Measurements from ENCODE around the gene CUBN.

Gene CUBN

DNA sequence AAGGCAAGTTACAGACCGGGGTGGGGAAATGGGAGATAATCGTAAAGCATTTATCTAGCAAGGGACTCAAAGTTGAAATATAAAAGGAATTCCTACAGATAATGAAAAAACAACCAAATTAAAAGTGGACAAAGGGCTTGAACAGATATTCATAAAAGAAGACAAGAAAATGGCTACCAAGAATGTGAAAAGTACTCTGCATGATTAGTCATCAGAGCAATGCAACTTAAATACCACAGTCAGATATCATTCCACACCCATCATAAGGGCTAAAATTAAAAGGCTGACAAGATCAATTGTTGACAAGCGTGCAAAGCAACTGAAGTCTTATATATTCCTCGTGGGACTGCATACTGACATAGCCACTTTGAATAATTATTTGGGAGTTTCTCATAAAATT, 187.7 kb downstream of the CUBN start:
- TF ChIP-seq, protein P1, sequence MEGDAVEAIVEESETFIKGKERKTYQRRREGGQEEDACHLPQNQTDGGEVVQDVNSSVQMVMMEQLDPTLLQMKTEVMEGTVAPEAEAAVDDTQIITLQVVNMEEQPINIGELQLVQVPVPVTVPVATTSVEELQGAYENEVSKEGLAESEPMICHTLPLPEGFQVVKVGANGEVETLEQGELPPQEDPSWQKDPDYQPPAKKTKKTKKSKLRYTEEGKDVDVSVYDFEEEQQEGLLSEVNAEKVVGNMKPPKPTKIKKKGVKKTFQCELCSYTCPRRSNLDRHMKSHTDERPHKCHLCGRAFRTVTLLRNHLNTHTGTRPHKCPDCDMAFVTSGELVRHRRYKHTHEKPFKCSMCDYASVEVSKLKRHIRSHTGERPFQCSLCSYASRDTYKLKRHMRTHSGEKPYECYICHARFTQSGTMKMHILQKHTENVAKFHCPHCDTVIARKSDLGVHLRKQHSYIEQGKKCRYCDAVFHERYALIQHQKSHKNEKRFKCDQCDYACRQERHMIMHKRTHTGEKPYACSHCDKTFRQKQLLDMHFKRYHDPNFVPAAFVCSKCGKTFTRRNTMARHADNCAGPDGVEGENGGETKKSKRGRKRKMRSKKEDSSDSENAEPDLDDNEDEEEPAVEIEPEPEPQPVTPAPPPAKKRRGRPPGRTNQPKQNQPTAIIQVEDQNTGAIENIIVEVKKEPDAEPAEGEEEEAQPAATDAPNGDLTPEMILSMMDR (IDR thresholded peaks at IDR 0.05): no peak
- no peak for TF ChIP-seq ZFX (IDR thresholded peaks at IDR 0.05; ENCODE audit: borderline replicate concordance)
- no peak overlapping the region for H3K27ac ChIP-seq

DNA sequence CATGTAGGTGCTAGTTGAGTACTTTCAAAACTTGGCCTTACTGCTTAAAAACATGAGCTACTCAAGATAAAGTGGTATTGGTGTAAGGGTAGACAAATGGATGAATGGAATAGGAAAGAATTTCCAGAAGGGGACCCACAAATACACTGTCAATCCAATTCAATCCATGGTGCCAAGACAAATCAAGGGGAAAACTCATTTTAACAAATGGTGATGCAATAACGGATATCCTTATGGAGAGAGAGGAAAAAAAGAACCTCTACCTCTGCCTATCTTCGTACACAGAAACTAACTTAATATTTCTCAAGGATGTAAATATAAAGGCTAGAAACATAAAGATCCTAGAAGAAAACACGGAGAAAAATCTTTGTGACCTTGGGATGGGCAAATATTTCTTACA, 188.5 kb downstream of the CUBN start:
- no peak overlapping the region for H3K27ac ChIP-seq
- TF ChIP-seq ZFX (IDR thresholded peaks at IDR 0.05; ENCODE audit: borderline replicate concordance): no peak
- TF ChIP-seq, protein P1 (IDR thresholded peaks at IDR 0.05): no peak

DNA sequence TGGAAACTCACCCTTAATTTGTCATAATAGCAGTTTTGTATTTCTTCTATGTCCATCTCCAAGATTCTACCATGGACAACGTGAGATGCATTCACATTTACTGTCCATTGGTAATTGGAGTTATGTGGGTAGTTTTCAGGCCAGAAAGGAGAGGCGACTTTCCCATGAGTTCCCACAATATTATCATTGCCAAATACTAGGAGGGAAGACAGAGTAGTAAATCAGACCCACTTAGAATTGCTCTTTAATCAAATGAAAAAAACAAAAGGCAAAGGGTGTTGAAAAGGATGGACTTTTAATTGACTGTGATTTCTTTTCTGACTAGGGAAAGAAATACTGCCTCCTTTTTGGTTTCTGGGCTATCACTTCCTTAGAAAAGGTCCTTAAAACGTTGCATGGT, 190.7 kb downstream of the CUBN start:
- TF ChIP-seq ZFX (IDR thresholded peaks at IDR 0.05; ENCODE audit: borderline replicate concordance): no peak
- TF ChIP-seq, protein P1 (IDR thresholded peaks at IDR 0.05): no peak
- H3K27ac ChIP-seq: no peak overlapping the region

DNA sequence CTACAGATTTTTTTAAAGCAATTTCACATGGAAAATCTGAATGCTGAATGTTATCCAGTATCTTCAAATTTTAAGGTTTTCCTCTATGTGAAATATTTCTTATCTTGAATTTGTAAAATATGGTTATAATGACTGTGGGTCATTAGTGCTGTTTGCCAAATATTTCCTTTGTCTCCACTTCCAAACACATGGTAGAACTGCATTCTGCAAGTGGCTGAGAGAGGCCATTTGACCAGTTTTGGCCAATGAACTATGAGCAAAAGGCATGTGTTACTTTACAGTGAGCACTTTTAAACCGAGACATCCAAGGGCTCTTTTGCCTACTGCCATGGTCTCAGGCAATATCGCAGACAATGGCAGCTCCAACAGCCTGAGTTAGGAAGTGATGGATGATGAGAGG, 195.2 kb downstream of the CUBN start:
- TF ChIP-seq, protein P1 (IDR thresholded peaks at IDR 0.05): no peak
- no peak for TF ChIP-seq ZFX (IDR thresholded peaks at IDR 0.05; ENCODE audit: borderline replicate concordance)

DNA sequence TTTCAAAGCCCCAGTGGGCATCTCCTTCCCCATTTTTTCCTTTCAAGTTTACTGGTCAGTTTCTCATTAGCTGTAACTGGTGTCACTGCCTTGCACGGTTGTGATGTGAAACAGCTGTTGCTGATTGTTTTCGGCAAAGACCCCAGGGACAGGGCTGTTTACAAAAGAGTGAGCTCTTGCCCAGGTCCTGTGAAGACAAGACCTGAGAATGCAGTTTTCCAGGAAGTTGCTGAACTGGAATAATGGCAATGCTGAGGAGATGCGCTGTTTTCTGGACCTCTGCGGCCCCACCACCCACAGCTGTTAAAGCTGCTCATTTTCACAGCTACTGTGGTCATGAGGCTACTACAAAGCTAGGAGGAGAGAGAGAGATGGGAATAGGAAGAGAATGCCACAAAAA, 195.8 kb downstream of the CUBN start:
- TF ChIP-seq, protein P1 (IDR thresholded peaks at IDR 0.05): no peak
- no peak for TF ChIP-seq ZFX (IDR thresholded peaks at IDR 0.05; ENCODE audit: borderline replicate concordance)
- no peak overlapping the region for H3K27ac ChIP-seq

More for the DNA sequence above, 195.2 kb downstream of the CUBN start:
- no peak overlapping the region for H3K27ac ChIP-seq

DNA sequence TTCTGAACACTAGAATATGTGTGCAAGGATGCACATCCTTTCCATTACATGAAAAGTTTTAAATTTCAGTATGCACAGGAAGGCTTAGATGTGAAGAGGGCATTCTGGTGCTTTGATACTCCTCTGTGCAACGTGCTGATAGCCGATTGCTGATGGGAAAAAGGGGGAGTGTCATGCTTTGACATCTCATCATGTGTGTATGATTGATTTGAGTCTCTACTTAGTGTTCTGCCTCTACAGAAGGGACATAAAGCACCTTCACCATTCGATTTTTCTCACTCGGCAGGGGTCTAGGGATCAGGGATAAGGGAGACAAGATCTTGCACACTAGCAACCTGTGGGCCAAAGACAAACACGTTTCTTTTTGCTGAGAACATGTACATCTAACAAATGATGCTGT, 197.7 kb downstream of the CUBN start:
- TF ChIP-seq, protein P1 (IDR thresholded peaks at IDR 0.05): no peak
- no peak for TF ChIP-seq ZFX (IDR thresholded peaks at IDR 0.05; ENCODE audit: borderline replicate concordance)
- H3K27ac ChIP-seq: no peak overlapping the region

DNA sequence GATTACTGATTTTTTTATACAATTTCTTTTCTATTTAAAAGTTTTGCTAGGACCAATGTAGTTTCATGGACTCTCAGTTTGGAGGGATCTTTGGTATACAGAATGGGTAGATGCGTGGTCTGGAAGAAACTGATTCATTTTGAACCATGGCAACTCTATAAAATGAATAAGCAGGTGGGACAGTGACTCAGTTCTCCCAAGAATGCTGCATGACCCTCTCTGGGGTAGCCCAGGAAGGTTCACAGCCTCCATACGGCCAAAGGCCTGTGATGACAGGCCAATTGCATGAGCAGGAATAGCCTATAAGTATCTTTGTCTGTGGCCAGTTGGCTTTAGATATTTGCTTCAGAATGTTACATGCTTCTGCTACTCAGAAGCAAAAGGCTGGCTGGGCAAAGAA, 199.1 kb downstream of the CUBN start:
- TF ChIP-seq ZFX (IDR thresholded peaks at IDR 0.05; ENCODE audit: borderline replicate concordance): no peak
- TF ChIP-seq, protein P1 (IDR thresholded peaks at IDR 0.05): no peak
- H3K27ac ChIP-seq: no peak overlapping the region

Measured in 22Rv1 (cell line).